ENCODE results near the gene MRPS9. TPM values are rescaled to one million over a fixed set of nuclear protein-coding genes. Genes with fewer than 3 reads are reported as not detected.

MRPS9 gene
- total RNA-seq, 1 donor from 2014 or later, result 34.7 TPM

GRCh38 chr2:105142239-105142638 is 104.4 kb downstream of the MRPS9 start:
- Histone ChIP-seq H3K36me3 (ENCODE audit: control insufficient read depth, insufficient read depth, low read length) (no peaks in the 10 kb centered on the region), H3K4me3 (ENCODE audit: low read depth, low read length) (no peak overlapping the region), H3K27me3 (ENCODE audit: control insufficient read depth, insufficient read depth, low read length) (peaks cover 3% of the 10 kb centered on the region)
- TF ChIP-seq, protein P1, sequence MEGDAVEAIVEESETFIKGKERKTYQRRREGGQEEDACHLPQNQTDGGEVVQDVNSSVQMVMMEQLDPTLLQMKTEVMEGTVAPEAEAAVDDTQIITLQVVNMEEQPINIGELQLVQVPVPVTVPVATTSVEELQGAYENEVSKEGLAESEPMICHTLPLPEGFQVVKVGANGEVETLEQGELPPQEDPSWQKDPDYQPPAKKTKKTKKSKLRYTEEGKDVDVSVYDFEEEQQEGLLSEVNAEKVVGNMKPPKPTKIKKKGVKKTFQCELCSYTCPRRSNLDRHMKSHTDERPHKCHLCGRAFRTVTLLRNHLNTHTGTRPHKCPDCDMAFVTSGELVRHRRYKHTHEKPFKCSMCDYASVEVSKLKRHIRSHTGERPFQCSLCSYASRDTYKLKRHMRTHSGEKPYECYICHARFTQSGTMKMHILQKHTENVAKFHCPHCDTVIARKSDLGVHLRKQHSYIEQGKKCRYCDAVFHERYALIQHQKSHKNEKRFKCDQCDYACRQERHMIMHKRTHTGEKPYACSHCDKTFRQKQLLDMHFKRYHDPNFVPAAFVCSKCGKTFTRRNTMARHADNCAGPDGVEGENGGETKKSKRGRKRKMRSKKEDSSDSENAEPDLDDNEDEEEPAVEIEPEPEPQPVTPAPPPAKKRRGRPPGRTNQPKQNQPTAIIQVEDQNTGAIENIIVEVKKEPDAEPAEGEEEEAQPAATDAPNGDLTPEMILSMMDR (IDR thresholded peaks at IDR 0.05; ENCODE audit: insufficient read depth, low read length, poor library complexity, severe bottlenecking), result no peak
- no peak for DNase-seq (ENCODE audit: low read depth)

DNA sequence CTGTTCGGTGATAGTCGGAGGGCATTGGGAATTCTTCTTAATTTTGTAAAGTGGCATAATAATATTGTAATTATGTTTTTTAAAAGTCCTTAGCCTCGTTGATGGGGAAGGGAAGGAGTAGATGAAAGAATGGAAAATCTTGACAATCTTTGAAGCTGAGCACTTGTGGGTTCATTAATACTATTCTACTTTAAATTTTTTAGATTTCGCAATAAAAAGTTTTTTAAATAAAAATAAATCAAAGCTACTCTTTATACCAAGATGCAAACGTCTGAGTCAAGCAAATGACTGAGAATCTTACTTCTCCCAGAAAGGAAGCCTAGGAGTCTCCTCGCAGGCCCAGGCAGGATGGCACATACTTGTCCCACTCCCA is 105.2 kb downstream of the MRPS9 start:
- no peak overlapping the region for H3K4me3 ChIP-seq (ENCODE audit: low read depth, low read length)
- TF ChIP-seq, protein P1 (IDR thresholded peaks at IDR 0.05; ENCODE audit: insufficient read depth, low read length, poor library complexity, severe bottlenecking), result no peak
- H3K36me3 ChIP-seq (ENCODE audit: control insufficient read depth, insufficient read depth, low read length), result no peaks in the 10 kb centered on the region
- DNase-seq (ENCODE audit: low read depth), result no peak
- peaks cover 3% of the 10 kb centered on the region for H3K27me3 ChIP-seq (ENCODE audit: control insufficient read depth, insufficient read depth, low read length)

GRCh38 chr2:105143467-105144151 is 105.7 kb downstream of the MRPS9 start:
- DNase-seq (ENCODE audit: low read depth), result no peak
- H3K27me3 ChIP-seq (ENCODE audit: control insufficient read depth, insufficient read depth, low read length), result peaks cover 3% of the 10 kb centered on the region
- no peaks in the 10 kb centered on the region for H3K36me3 ChIP-seq (ENCODE audit: control insufficient read depth, insufficient read depth, low read length)
- H3K4me3 ChIP-seq (ENCODE audit: low read depth, low read length), result peak overlapping the region; percentile 37
- TF ChIP-seq, protein P1 (IDR thresholded peaks at IDR 0.05; ENCODE audit: insufficient read depth, low read length, poor library complexity, severe bottlenecking), result no peak

DNA sequence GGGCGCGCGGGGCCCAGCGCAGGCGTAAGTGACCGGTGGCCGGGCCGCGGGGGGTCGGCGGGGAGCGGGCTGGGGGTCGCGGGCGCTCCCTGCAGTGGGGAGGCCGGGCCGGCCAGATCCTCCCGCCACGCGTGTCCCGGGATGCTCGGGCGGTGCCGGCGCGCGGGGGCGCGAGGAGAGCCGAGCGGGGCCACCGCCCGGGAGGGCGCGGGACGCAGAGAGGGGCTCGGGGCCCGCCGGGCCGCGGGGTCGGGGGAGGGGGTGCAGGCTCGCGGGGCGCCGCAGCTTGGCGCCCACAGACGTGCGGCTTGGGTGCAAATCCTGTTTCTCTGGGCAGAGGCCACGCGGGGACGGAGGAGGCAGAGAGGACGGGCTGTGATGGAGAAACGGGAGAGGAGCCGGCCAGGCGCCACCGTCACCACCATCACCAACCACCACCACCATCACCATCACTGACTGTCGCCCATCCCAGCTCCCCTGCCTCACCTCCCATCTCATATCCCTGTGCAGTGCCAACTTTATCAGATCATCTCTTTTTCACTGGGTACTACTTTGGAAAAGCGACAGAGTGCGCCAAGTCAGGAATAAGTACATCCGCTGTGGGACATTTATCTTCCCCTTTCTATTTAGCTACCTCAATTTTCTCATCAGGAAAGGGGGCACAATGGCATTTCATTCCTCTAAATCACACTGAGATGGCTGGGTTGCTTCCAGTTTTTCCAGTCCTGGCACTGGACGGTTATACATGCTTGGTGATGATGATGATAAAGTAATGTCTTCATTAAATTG is 106.5 kb downstream of the MRPS9 start:
- TF ChIP-seq, protein P1 (IDR thresholded peaks at IDR 0.05; ENCODE audit: insufficient read depth, low read length, poor library complexity, severe bottlenecking), result no peak
- Histone ChIP-seq H3K36me3 (ENCODE audit: control insufficient read depth, insufficient read depth, low read length) (no peaks in the 10 kb centered on the region), H3K27me3 (ENCODE audit: control insufficient read depth, insufficient read depth, low read length) (peaks cover 3% of the 10 kb centered on the region), H3K4me3 (ENCODE audit: low read depth, low read length) (peak overlapping the region; percentile 37)
- DNase-seq (ENCODE audit: low read depth), result no peak

- TF ChIP-seq, protein P1 (IDR thresholded peaks at IDR 0.05; ENCODE audit: insufficient read depth, low read length, poor library complexity, severe bottlenecking), result no peak
- no peak overlapping the region for H3K4me3 ChIP-seq (ENCODE audit: low read depth, low read length)
- peaks cover 3% of the 10 kb centered on the region for H3K27me3 ChIP-seq (ENCODE audit: control insufficient read depth, insufficient read depth, low read length)
- DNase-seq (ENCODE audit: low read depth), result no peak
- no peaks in the 10 kb centered on the region for H3K36me3 ChIP-seq (ENCODE audit: control insufficient read depth, insufficient read depth, low read length)
Measured at GRCh38 chr2:105144941-105145300, 107.1 kb downstream of the MRPS9 start.

All from kidney epithelial cell (primary cell).